ENCODE measurements around the gene HLF.

- TF ChIP-seq CTCF (IDR thresholded peaks at IDR 0.05 in 4 of 5, conservative IDR thresholded peaks at IDR 0.05 in 1 of 5) (no peak), POLR2A (IDR thresholded peaks at IDR 0.05) (no peak)
Observed at GRCh38 chr17:55284001-55284884, 19.5 kb downstream of the HLF start.

All from gastrocnemius medialis (tissue), 4 donors.